Panc1 (cell line): ENCODE measurements around the gene EPHA3.

Source experiments
- CTCF ChIP-seq: fragments of 450-650 bp; IDR thresholded peaks from 2 replicates; pipeline ENCODE4 v1.5.1; 2017; ENCODE audit warnings: mild to moderate bottlenecking
- POLR2AphosphoS5 ChIP-seq: IDR thresholded peaks from 2 replicates; pipeline ENCODE4 v1.6.1; 2012; ENCODE audit warnings: mild to moderate bottlenecking, low read depth, low read length, moderate library complexity
- SIN3A ChIP-seq: IDR thresholded peaks from 2 replicates; pipeline ENCODE4 v1.6.1; 2012; ENCODE audit warnings: low read depth, mild to moderate bottlenecking, low read length, moderate library complexity, borderline replicate concordance; ENCODE audit not compliant: insufficient read depth

GRCh38 chr3:89436846-89437245, 329.4 kb downstream of the EPHA3 start:
- TF ChIP-seq CTCF, result no peak
- no peak for TF ChIP-seq SIN3A
- no peak for TF ChIP-seq POLR2AphosphoS5
